C4-2B (cell line): ENCODE measurements around the gene ZFY.

Source experiments
- ZFX ChIP-seq: fragments of 450-650 bp; IDR thresholded peaks from 2 replicates; pipeline ENCODE4 v1.6.1; 2017
- TF ChIP-seq, protein P1 (sequence below): fragments of 450-650 bp; conservative IDR thresholded peaks from 2 replicates; pipeline ENCODE4 v1.5.1; 2017; ENCODE audit warnings: mild to moderate bottlenecking

DNA sequence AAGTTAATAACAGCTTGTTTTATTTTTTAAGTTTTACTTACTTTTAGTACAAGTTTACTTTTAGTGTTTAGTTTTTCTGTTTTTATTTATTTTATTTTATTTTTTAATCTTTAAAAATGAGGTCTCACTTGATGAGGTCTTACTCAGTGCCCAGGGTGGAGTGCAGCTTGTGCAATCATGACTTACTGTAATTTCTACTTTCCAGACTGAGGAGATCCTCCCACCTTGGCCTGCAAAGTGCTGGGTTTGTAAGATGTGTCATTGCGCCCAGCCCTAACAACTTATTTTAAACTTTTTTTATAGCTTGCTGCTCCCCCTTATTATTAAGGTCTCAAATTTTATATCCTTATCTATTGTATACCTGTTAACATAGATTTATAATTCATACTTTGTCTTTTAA lies 41.7 kb upstream of the ZFY start:
- TF ChIP-seq, protein P1, sequence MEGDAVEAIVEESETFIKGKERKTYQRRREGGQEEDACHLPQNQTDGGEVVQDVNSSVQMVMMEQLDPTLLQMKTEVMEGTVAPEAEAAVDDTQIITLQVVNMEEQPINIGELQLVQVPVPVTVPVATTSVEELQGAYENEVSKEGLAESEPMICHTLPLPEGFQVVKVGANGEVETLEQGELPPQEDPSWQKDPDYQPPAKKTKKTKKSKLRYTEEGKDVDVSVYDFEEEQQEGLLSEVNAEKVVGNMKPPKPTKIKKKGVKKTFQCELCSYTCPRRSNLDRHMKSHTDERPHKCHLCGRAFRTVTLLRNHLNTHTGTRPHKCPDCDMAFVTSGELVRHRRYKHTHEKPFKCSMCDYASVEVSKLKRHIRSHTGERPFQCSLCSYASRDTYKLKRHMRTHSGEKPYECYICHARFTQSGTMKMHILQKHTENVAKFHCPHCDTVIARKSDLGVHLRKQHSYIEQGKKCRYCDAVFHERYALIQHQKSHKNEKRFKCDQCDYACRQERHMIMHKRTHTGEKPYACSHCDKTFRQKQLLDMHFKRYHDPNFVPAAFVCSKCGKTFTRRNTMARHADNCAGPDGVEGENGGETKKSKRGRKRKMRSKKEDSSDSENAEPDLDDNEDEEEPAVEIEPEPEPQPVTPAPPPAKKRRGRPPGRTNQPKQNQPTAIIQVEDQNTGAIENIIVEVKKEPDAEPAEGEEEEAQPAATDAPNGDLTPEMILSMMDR: no peak
- no peak for TF ChIP-seq ZFX
